Keratinocyte (primary cell): Measurements from ENCODE around the gene CMSS1.

Experiments
- CTCF ChIP-seq, 3 experiments: IDR thresholded peaks in 1 of 3; conservative IDR thresholded peaks in 1 of 3; optimal IDR thresholded peaks in 1 of 3; 2 replicates in 2 of 3; 3 replicates in 1 of 3; pipeline versions ENCODE3 to v1.5.1; 2011; ENCODE audit warnings: low read length in 3 of 3, mild to moderate bottlenecking in 3 of 3, moderate library complexity in 2 of 3, control low read depth in 1 of 3, inconsistent platforms in 1 of 3; ENCODE audit not compliant: insufficient read depth in 2 of 3; ENCODE audit errors: extremely low read depth in 1 of 3
- EZH2 ChIP-seq: IDR thresholded peaks from one replicate; pipeline ENCODE4 v1.6.1; 2012; ENCODE audit warnings: inconsistent platforms, mild to moderate bottlenecking, low read length, moderate library complexity

- TF ChIP-seq CTCF (optimal IDR thresholded peaks at IDR 0.05 in 1 of 3, IDR thresholded peaks at IDR 0.05 in 1 of 3, conservative IDR thresholded peaks at IDR 0.05 in 1 of 3; ENCODE audit: extremely low read depth in 1 of 3, insufficient read depth in 2 of 3, low read length in 3 of 3) (no peak), EZH2 (no peak)
Measured at GRCh38 chr3:99900248-99900647, 82.6 kb downstream of the CMSS1 start.
